GM18520 (cell line): ENCODE data around the gene SPATA33.

Source experiments
- ATAC-seq: cut with Tn5 transposase; IDR thresholded peaks from one replicate; pipeline ENCODE4 v1.9.1; 2021; ENCODE audit not compliant: unreplicated experiment

Gene SPATA33

DNA sequence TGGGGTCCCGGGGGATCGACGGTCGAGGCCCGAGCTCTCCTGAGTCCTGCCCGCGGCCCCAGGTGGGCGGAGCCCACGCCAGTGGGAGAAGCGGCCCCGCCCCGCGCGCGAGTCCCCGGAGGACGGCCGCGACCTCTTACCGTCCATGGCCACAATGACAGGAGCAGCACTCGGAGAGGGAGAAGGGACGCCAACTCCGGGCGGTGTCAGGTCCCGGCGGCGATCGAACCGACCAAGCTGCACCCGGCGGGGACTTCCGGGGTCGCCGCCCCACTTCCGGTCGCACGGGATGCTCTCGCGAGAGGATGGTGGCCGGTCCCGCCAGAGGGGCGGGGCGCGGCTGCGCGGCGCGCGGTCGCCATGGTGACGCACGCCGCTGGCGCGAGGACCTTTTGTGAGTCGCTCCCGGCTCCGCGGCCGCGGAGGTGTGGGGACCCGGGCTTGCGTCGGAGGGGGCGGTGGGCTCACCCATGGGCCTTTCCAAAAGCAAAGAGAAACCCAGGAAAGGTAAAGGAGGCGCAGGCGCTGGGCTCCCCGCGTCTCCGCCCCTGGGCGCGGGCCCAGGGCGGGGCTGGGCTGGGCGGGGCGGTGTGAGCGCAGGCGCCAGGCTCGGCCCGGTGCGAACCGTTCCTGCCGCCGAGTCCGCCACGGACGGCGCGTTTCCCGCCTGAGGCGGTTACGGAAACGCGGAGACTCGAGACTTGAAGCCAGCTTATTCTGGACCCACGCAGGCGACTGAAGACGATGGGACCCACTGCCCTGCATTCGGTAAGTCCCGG lies at the start of gene SPATA33, which contains the start of gene CHMP1A:
TSS of gene SPATA33 (plus strand) at position 395 of the 779 bp plus-strand sequence. CDS start at position 471, 76 bp downstream.
TSS of gene CHMP1A (minus strand) at position 267 of the 779 bp plus-strand sequence. CDS start at position 147, 120 bp downstream.
- peak; percentile 82 for ATAC-seq

- ATAC-seq, result no peak
Measured at GRCh38 chr16:89607937-89608740, 49.5 kb upstream of the SPATA33 start.

DNA sequence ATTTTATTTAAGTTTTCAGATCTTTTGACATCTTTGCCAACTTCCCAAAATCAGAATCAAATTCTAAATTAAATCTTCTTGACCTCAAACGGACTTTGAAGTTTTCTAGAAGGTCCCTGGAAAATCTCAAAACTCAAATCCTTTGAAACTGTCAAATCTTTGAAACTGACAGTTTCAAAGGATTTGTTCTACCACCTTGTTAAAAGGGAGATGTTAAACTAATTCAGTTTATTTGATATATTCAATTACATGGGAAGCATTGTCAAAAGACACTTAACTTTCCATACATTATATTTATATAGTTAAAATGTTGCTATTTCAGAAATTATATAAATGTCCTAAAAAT lies 47.6 kb upstream of the SPATA33 start:
- ATAC-seq, result no peak

DNA sequence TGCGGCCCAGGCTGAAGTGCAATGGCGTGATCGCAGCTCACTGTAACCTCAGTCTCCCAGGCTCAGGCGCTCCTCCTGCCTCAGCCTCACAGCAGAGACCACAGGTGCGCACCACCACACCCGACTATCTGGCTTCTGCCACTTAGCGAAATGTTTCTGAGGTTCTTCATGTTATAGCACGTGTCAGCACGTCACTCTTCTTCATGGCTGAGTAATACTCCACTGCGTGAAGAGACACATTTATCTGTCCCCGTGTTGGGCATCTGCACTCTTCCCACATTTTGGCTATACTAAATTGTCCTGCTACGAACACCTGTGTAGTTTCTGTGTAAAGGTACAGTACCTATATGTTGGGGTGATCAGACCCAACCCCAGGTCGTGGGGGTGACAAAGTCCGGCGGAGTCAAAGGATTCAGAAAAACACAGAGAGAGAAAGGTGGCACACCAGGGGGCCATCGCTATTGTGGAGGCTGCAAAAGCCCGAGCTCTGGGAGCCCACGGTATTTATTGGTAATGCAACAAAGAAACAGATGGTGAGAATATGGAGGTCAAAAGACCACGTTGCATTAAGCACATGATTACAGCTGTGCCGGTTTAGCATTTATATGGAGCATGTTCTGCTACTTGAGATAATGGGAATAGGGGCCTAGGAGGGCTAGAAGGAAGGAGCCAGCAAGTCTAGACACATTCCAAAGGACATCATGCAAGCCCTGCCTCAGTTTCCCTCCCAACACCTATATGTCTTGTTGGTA lies 45.0 kb upstream of the SPATA33 start:
- ATAC-seq, result no peak

DNA sequence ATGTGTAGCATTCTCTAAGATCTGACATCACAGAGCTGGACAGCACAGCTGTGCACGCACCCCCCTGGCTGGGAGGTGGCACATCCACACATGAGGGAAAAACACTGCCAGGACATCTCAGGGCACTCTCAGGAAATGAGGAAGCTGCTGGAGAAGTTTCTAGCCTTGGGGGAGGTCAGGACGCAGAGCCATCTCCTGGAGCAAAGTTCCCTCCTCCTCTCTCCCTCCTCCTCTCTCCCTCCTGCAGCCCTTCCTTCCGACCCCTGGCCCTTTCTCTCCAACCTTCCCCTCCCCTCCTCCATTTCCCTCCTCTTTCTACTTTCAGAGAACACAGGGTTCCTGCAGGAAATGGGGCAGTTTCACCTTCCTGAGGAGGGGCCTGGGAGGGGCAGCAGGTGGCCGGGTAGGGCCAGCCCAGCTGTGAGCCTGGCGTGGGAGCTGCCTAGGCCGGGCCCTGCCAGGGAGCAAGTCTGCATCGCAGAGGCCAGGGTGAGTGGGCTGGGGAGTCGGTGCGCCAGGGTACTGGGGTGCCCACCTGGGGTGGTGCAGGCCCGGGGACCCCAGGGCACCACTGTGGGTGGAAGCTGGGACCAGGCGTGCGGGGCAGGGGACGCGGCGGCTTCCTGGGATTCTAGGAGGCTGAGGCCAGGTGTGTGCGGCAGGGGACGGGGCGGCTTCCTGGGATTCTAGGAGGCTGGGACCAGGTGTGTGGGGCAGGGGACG lies 44.2 kb upstream of the SPATA33 start, which contains the start of gene DPEP1:
TSS of gene DPEP1 (plus strand) at position 412 of the 723 bp plus-strand sequence. CDS start 16,769 bp downstream, outside the sequence.
- no peak for ATAC-seq

DNA sequence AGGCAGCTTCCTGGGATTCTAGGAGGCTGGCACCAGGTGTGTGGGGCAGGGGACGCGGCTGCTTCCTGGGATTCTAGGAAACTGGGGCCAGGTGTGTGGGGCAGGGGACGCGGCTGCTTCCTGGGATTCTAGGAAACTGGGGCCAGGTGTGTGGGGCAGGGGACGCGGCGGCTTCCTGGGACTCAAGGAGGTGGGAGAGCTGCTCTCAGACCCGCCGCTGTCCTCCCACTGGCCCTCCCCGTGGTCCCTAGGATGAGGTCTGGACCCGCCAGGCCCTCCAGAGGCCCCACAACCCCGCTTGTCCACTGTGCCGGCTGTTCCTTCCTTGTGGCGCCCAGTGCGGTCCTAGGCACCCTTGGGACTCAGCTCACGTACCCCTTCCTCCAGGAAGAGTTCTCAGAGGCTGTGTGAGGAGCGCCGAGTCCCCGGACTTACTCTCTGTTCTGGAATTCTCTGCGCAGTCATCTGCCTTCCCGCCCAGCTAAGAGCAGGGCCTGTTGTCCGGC lies 43.6 kb upstream of the SPATA33 start:
- ATAC-seq, result no peak

DNA sequence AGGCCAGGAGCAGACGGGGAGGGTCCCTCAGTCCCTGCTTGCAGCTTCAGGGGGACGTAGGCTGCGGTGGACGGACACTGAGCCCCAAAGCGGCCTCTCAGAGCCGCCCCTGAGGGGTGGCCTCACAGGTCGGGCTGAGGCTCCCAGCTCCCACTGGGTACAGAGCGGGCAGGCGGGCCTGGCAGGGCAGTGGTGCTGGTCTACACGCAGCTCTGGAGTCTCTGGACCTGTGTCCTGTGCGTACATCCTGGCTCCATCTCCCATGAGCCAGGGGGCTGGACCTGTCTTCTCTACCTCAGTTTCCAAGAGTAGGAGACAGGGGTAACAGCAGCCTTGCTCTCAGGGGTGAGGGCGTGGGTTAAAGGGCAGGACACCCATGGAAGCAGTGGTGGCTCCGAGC lies 42.5 kb upstream of the SPATA33 start:
- no peak for ATAC-seq

- ATAC-seq, result no peak
Measured at GRCh38 chr16:89615596-89616090, 42.0 kb upstream of the SPATA33 start.

DNA sequence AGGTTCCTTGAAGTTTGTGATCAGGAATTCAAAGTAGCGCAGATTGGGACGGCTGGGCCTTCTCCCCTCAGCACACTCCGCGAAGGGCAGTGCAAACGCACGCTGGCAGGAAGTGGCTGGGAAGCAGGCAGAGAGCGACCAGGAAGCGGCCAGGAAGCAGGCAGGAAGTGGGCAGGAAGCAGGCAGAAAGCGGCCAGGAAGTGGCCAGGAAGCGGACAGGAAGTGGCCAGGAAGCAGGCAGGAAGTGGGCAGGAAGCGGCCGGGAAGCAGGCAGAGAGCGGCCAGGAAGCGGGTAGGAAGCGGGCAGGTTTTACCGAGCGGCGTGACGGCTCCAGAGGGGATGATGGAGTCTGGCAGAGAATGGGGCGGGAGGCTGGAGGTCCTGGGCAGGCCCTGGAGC lies 41.0 kb upstream of the SPATA33 start:
- ATAC-seq, result no peak

DNA sequence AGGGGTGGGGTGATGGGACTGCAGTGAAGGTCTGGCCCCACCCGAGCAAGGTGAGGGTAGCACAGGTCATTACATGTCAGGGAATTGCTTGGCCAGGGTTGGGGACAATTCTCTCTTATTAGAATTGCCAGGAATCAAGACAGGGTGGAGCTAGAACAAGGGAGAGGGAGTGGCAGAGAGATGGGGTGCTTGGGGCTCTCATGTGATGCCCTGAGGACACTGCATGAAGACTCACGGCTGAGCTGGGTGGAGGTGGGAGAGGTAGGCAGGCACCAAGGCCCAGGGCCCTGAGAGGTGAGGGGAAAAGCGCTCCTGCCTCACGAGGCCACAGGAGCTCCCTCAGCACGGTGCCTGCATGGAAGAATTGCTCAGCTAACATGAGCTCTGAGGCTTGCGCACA lies 40.6 kb upstream of the SPATA33 start:
- ATAC-seq, result no peak

GRCh38 chr16:89618109-89618998 lies 39.3 kb upstream of the SPATA33 start:
- no peak for ATAC-seq

DNA sequence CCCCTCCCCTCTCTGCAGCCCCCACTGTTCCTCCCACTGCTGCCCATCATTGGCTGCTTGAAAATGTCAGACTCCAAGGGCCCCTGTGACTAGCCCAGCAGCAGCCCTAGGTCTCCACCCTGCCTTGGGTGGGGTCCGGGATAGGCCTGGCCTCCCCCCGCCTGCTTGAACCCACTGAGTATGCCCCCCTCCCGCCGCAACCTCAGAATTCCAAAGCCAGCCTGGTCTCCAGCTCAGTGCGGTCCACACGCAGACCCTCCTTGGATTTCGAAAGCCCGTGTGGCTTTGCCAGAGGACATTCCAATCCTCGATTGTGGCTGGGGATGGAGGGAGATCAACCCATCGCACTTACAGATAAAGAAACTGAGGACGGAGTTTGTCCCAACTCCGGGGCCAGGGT lies 37.8 kb upstream of the SPATA33 start:
- ATAC-seq, result no peak

DNA sequence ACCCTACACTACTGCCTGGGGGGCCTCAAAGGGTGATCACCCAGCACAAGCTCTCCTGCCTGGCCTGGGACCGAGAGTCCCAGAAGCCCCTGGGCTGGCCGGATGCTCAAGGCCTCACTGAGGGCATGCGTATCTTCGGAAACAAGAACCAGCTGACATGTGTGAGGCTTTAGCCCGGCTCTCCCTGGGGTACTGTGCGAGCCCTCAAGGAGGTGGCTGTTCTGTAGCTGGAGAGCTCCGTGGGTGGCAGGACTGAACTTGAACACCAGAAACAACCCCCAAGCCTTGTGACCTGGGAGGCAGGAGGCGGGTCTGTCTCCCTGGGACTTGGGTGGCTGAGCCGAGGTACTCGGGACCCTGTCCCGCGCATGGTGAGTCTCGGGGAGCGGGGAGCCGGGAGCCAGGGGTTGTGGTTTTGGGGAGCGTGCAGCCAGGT lies 37.2 kb upstream of the SPATA33 start:
- ATAC-seq, result no peak

DNA sequence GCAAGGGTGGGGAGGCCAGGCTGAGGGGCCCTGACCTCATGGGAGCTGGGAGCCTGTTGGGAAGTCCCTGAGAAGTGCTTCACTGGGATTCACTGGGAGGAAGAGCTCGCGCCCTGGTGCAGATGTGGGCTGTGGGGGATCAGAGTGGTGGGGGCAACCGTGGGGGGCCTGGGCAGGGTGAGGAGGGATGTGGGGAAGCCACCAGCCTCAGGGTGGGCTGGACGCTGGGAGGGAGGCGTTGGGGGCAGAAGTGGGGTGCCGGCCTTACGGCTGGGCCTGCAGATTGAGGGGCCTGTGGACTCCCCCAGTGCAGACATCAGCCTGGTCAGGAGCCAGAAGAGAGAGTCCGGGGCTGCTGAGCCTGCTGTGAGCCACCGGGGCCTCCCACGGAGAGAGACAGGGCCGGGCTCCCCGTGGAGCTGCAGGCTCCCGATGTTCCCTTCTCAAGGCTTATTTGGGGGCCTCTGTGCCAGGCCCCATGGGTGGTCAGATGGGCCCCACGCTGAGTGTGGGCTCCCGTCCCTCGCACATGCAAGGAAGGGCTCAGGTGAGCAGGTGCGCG lies 36.4 kb upstream of the SPATA33 start:
- no peak for ATAC-seq

- no peak for ATAC-seq
Measured at GRCh38 chr16:89621698-89622409, 35.8 kb upstream of the SPATA33 start.

DNA sequence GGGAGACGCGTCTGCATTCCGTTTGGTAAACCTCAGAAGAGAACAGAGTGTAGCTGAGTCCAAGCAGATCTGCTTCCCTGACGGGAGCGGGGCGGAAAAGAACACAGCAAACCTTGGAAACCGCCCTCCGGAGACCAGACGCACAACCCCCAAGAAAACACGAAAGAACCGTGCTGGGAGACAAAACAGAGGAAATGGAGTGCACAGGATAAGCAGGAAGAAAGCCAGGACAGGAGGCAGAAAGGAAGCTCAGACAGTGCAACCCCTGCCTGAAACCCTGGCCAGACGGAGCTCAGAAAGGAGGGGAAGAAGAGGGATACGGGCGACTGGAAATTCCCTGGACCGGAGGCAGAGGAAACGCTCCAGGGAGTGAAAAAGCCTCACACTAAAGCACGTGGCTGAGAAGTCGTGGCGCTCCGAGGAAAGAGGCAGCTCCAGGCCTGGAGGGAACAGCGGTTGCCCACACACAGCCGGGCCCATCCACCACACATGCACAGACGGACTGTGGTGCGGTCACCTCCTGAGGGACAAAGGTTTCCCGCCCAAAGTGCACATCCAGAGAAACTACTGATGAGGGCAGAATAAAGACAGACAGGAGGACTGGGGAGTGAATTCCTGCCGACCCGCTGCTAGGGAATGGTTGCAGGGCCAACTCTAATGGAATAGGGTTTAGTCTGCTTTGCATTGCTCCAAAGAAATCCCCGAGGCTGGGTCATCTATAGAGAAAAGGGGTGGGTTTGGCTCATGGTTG lies 34.0 kb upstream of the SPATA33 start:
- ATAC-seq, result no peak
